ENCODE measurements around the gene GEMIN7. TPM values are rescaled to one million over a fixed set of nuclear protein-coding genes. Genes with fewer than 3 reads are reported as not detected.
A peak's percentile ranks its signal among the peaks of the same experiment; 100 is the strongest.

Gene GEMIN7
- total and polyA plus RNA-seq, 8 donors = 3.8 to 26.2 (median 8.1) TPM

DNA sequence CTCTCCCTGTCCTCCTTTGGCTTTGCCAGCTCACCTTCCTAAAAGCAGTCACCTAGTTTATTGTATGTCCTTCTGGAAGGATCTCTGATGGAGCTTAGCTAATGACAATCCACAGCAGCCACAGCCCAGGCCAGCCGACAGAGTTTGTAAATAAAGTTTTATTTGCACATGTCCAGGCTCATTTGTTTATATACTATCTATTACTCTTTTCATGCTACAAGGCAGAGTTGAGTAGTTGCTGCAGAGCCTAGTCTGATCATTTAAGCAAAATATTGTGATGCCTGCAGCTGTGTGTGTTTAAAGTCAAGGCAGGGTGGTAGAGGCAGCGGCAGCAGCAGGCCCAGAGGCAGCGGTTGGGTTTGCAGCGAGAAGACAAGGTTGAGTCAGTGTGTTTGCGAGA, 49.1 kb downstream of the GEMIN7 start:
- FAIRE-seq (no peak), ATAC-seq (no peak), DNase-seq (no peak)
- Histone ChIP-seq H3K27me3 (no peaks in the 10 kb centered on the region), H3K4me3 (no peak overlapping the region), H3K9me3 (no peaks in the 10 kb centered on the region), H3K27ac (no peak overlapping the region), H3K4me1 (no peaks in the 10 kb centered on the region), H3K36me3 (no peaks in the 10 kb centered on the region)
- 87 to 88% methylated on average over 5 of the region's 5 CpGs for whole genome bisulfite sequencing, 2 donors
- no peak for TF ChIP-seq CTCF (IDR thresholded peaks at IDR 0.05)
- intact Hi-C loops (cut with DNase I) = no loop called here

- Histone ChIP-seq H3K4me1 (no peaks in the 10 kb centered on the region), H3K4me3 (no peak overlapping the region), H3K36me3 (no peaks in the 10 kb centered on the region), H3K27ac (no peak overlapping the region), H3K27me3 (no peaks in the 10 kb centered on the region), H3K9me3 (no peaks in the 10 kb centered on the region)
- no peak for DNase-seq
- 79 to 83% methylated on average over 5 of the region's 5 CpGs for WGBS, 2 donors
- no peak for FAIRE-seq
- ATAC-seq = no peak
- intact Hi-C loops (cut with DNase I) = no loop called here
- TF ChIP-seq CTCF (IDR thresholded peaks at IDR 0.05) = no peak
These were observed 49.7 kb downstream of the GEMIN7 start for GRCh38 chr19:45128806-45129205.

DNA sequence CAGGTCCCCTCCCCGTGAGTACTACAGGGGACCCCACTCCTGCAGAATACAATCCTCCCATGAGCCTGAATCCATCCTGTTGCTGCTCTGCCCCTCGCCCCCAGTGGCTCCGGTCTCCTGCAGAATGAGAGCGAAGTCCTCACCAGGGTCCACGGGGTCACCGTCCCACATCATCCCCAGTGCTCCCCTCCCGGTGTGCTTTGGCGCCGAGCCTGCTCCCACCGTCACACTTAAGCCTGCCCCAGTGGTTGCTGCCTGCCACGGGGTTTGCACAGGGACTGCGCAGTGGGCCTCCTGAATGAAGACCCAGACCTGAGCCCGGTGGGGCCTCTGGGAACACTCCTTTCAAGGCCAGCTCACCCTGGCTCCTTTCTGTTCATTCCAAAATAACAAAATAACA, 51.2 kb downstream of the GEMIN7 start:
- DNase-seq (no peak), ATAC-seq (no peak), FAIRE-seq (no peak)
- no peaks in the 10 kb centered on the region for H3K4me1 ChIP-seq
- no peak overlapping the region for H3K27ac ChIP-seq
- TF ChIP-seq CTCF (IDR thresholded peaks at IDR 0.05) = no peak
- H3K9me3 ChIP-seq = no peaks in the 10 kb centered on the region
- H3K27me3 ChIP-seq = no peaks in the 10 kb centered on the region
- WGBS, 2 donors = 86 to 88% methylated on average over 13 of the region's 13 CpGs
- no peaks in the 10 kb centered on the region for H3K36me3 ChIP-seq
- intact Hi-C loops (cut with DNase I) = no loop called here
- H3K4me3 ChIP-seq = no peak overlapping the region

DNA sequence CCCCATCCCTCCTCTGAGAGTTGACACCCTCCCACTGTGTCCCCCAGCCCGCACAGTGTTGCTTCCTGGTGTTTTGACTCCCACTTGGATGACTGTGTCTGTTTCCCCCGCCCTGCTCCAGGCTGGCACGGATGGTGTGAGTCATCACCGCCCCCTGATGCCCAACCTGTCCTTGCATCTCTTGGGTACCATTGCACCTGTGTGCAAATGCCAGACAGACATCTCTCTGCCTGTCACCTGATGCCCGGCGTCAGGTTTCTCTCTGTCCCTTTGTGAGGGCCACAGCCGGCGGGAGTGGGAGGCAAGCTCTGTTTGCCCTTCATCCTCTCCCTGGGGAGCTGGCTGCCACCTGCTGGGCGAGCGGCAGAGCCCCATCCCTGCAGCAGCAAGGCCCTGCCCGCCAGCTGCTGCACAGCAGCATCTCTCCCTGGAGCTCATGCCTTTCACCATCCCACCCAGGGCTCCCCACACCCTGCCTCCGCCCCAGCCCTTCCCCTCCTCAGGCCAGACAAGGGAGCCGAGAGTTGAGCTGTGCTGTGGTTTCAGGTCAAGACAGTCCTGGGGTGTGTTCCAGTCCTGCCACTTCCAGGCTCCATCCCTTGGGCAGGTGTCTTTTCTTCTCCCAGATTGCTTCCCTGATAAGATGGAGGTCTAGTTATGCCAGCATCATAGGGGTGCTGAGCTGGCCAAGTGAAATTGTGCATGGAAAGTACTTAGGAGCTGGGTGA, 52.0 kb downstream of the GEMIN7 start:
- no peaks in the 10 kb centered on the region for H3K9me3 ChIP-seq
- ATAC-seq (peak in 3 of 4 donors; percentile 53 to 61 (median 60)), FAIRE-seq (no peak), DNase-seq (no peak)
- no peaks in the 10 kb centered on the region for H3K36me3 ChIP-seq
- H3K27me3 ChIP-seq = no peaks in the 10 kb centered on the region
- intact Hi-C loops (cut with DNase I) = no loop called here
- 59 to 64% methylated on average over 13 of the region's 13 CpGs for WGBS, 2 donors
- TF ChIP-seq CTCF (IDR thresholded peaks at IDR 0.05) = no peak
- no peaks in the 10 kb centered on the region for H3K4me1 ChIP-seq
- no peak overlapping the region for H3K27ac ChIP-seq
- H3K4me3 ChIP-seq = no peak overlapping the region

GRCh38 chr19:45133661-45134060, 54.6 kb downstream of the GEMIN7 start:
- no peaks in the 10 kb centered on the region for H3K9me3 ChIP-seq
- no peak for ATAC-seq
- FAIRE-seq = no peak
- H3K27ac ChIP-seq = no peak overlapping the region
- no peak overlapping the region for H3K4me3 ChIP-seq
- no peaks in the 10 kb centered on the region for H3K36me3 ChIP-seq
- no peak for DNase-seq
- 87 to 96% methylated on average over 8 of the region's 8 CpGs for WGBS, 2 donors
- no peaks in the 10 kb centered on the region for H3K27me3 ChIP-seq
- TF ChIP-seq CTCF (IDR thresholded peaks at IDR 0.05) = no peak
- no peaks in the 10 kb centered on the region for H3K4me1 ChIP-seq
- intact Hi-C loops (cut with DNase I) = no loop called here

All from pancreas (tissue), 10 donors.